ENCODE measurements around the gene MOSPD3. TPM values are rescaled to one million over a fixed set of nuclear protein-coding genes. Genes with fewer than 3 reads are reported as not detected.
A peak's percentile ranks its signal among the peaks of the same experiment; 100 is the strongest.

The MOSPD3 gene
- total RNA-seq, 2 experiments from 2014 or later = 10.4 to 12.0 TPM

DNA sequence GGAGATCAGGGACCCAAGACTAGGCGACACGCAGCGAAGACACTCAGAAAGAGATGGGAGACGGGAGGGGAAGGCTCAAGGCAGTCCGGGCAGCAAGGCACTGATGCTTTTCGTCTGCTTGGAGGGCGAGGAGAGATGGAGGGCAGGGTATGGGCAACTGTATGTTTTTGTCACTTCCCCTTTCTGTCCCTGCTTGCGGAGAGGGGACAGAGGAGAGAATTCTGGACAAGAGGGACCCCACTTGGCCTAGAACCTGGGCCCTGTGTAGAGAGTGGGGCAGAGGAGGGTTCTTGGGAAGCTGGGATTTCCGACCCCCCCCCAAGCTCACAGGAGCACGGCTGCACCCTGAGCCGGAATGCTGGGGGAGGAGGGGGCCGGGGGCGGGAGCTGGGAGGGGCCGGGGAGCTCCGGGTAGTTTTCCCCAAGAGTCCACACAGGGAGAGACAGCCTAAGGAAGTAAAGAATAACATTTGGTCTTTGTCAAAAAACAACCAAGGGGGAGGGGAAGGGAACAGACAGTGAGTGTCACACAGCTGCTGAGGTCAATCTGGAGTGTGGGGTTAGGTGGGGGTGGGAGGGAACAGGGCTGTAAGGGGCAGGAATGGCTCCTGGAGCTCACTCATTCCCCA, 28.2 kb upstream of the MOSPD3 start:
- BruUV-seq (replicated peaks) = no TSS peak
- H3K4me3 ChIP-seq (ENCODE audit: low read depth, low read length, poor library complexity, severe bottlenecking) = peak overlapping the region; percentile 91
- peaks cover 37% of the 10 kb centered on the region for H3K36me3 ChIP-seq (ENCODE audit: insufficient read depth, low read length)
- DNase-seq (ENCODE audit: low spot score) = peak; percentile 35
- H2AFZ ChIP-seq (ENCODE audit: low read length) = no peak overlapping the region; the same call in 1 of the 2 replicates
- intact Hi-C loops (cut with micrococcal nuclease; ENCODE audit: unreplicated experiment) = no loop called here
- peaks cover 18% of the 10 kb centered on the region; the same call in 1 of the 2 replicates for H3K79me2 ChIP-seq (ENCODE audit: insufficient read depth, low read depth, low read length)
- ChIA-PET POLR2A (interaction anchor here (0.6 to 3.1 kb wide), 9 partner anchors 11 to 156 kb away, joined by 3 to 12 read pairs (median 5); partner anchors contain the start of genes MOSPD3 and ZCWPW1), CTCF (ENCODE audit: unreplicated experiment) (interaction anchor here (1.1 to 1.6 kb wide), 2 partner anchors 24 to 134 kb away, joined by 3 to 12 read pairs; no protein-coding TSS in a partner anchor)
- TF ChIP-seq, protein P1, sequence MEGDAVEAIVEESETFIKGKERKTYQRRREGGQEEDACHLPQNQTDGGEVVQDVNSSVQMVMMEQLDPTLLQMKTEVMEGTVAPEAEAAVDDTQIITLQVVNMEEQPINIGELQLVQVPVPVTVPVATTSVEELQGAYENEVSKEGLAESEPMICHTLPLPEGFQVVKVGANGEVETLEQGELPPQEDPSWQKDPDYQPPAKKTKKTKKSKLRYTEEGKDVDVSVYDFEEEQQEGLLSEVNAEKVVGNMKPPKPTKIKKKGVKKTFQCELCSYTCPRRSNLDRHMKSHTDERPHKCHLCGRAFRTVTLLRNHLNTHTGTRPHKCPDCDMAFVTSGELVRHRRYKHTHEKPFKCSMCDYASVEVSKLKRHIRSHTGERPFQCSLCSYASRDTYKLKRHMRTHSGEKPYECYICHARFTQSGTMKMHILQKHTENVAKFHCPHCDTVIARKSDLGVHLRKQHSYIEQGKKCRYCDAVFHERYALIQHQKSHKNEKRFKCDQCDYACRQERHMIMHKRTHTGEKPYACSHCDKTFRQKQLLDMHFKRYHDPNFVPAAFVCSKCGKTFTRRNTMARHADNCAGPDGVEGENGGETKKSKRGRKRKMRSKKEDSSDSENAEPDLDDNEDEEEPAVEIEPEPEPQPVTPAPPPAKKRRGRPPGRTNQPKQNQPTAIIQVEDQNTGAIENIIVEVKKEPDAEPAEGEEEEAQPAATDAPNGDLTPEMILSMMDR (conservative IDR thresholded peaks at IDR 0.05; ENCODE audit: low read length) = no peak
- H3K4me1 ChIP-seq (ENCODE audit: insufficient read depth, low read length, poor library complexity, severe bottlenecking) = peaks cover 29% of the 10 kb centered on the region
- no peaks in the 10 kb centered on the region for H3K9me3 ChIP-seq (ENCODE audit: low read length)
- H3K9me2 ChIP-seq (ENCODE audit: insufficient read depth, low read length) = no peaks in the 10 kb centered on the region
- H3K4me2 ChIP-seq (ENCODE audit: low read length) = peak overlapping the region; percentile 98
- peak overlapping the region; percentile 92 for H3K27ac ChIP-seq (ENCODE audit: low read depth, low read length, poor library complexity, severe bottlenecking)
- H4K20me1 ChIP-seq (ENCODE audit: insufficient read depth, low read length) = no peaks in the 10 kb centered on the region

DNA sequence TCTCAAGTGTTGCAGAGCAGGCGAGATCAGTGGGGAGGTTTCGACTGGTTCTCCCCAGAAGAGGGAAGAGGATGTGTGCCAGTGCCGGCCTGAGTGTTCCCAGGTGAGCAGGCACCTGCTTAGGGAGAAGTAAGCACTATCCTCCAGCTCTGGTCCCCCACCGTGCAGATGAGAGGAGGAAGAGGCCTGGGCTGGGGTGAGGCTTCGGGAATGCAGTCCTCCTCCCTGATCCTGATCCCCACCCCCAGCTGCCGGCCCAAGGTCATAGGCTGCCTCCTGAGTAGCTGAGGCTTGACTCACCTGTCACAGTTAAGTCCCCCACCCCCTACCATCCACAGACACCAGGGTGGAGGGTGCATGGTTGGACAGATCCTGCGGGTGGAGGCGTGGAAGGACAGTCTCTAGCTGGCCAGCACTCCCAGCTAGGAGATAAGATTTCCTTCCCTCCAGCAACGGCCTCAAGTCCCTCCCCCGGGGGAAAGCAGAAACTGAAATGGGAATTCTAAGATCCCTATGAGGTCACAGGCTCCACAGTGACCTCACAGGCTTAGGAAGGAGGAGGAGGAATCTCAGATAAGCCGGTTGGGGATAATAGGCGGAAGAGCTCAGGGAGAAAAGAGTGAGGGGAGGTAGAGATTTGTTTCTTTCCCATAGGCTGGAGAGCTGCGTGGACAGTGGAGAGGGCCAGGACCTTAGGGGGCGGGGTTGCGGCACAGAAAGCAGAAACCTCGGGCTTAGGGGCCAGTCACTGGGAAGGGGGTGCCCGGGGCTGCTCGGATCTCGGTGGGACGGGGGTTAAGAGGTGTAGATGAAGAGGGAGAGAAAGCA, 27.4 kb upstream of the MOSPD3 start:
- H3K9me2 ChIP-seq (ENCODE audit: insufficient read depth, low read length) = no peaks in the 10 kb centered on the region
- H2AFZ ChIP-seq (ENCODE audit: low read length) = no peak overlapping the region
- H4K20me1 ChIP-seq (ENCODE audit: insufficient read depth, low read length) = no peaks in the 10 kb centered on the region
- H3K9me3 ChIP-seq (ENCODE audit: low read length) = no peaks in the 10 kb centered on the region
- H3K4me2 ChIP-seq (ENCODE audit: low read length) = peak overlapping the region; percentile 98
- CTCF ChIA-PET (ENCODE audit: unreplicated experiment) = interaction anchor here (1.6 kb wide), 1 partner anchor 134 kb away, joined by 12 read pairs; no protein-coding TSS in a partner anchor
- POLR2A ChIA-PET = interaction anchor here (0.6 to 3.1 kb wide), 16 partner anchors 10 to 306 kb away, joined by 3 to 13 read pairs (median 4); partner anchors contain the start of genes MOSPD3, POP7 and ZCWPW1
- TF ChIP-seq, protein P1 (conservative IDR thresholded peaks at IDR 0.05; ENCODE audit: low read length) = no peak
- TF ChIP-seq EZH2phosphoT487 (IDR thresholded peaks at IDR 0.05; ENCODE audit: borderline replicate concordance, low read depth, low read length) = no peak
- H3K4me1 ChIP-seq (ENCODE audit: insufficient read depth, low read length, poor library complexity, severe bottlenecking) = peaks cover 29% of the 10 kb centered on the region
- TSS peak; percentile 60 for BruUV-seq (replicated peaks)
- H3K27ac ChIP-seq (ENCODE audit: low read depth, low read length, poor library complexity, severe bottlenecking) = peak overlapping the region; percentile 92
- intact Hi-C loops (cut with micrococcal nuclease; ENCODE audit: unreplicated experiment) = no loop called here
- H3K4me3 ChIP-seq (ENCODE audit: low read depth, low read length, poor library complexity, severe bottlenecking) = peak overlapping the region; percentile 91
- H3K79me2 ChIP-seq (ENCODE audit: insufficient read depth, low read depth, low read length) = peaks cover 18% of the 10 kb centered on the region; the same call in 1 of the 2 replicates
- H3K36me3 ChIP-seq (ENCODE audit: insufficient read depth, low read length) = peaks cover 30% of the 10 kb centered on the region
- no peak for DNase-seq (ENCODE audit: low spot score)

Measured in OCI-LY7 (cell line).